BLaER1 (cell line): ENCODE results near the gene CPNE2.

Source experiments
- H3K27ac ChIP-seq: shearing (Covaris generic); formaldehyde crosslinking; 2 replicates; pipeline ENCODE4 v1.8.1; 2022
- H3K27me3 ChIP-seq: shearing (Covaris generic); formaldehyde crosslinking; 2 replicates; pipeline ENCODE4 v1.8.1; 2022
- H3K36me3 ChIP-seq: shearing (Covaris generic); formaldehyde crosslinking; 2 replicates; pipeline ENCODE4 v1.8.1; 2022
- H3K4me1 ChIP-seq: shearing (Covaris generic); formaldehyde crosslinking; 2 replicates; pipeline ENCODE4 v1.8.1; 2022
- H3K4me2 ChIP-seq: shearing (Covaris generic); formaldehyde crosslinking; 2 replicates; pipeline ENCODE4 v1.8.1; 2022
- H3K4me3 ChIP-seq: shearing (Covaris generic); formaldehyde crosslinking; 2 replicates; pipeline ENCODE4 v1.8.1; 2022
- H3K9ac ChIP-seq: shearing (Covaris generic); formaldehyde crosslinking; 2 replicates; pipeline ENCODE4 v1.8.1; 2022
- H3K9me3 ChIP-seq: shearing (Covaris generic); formaldehyde crosslinking; 2 replicates; pipeline ENCODE4 v1.8.1; 2022
- H4K20me1 ChIP-seq: shearing (Covaris generic); formaldehyde crosslinking; 2 replicates; pipeline ENCODE4 v1.8.1; 2022
- Cebpa-rat ChIP-seq: shearing (Covaris generic); IDR thresholded peaks from 2 replicates; pipeline ENCODE4 v1.8.1; 2022

CPNE2 gene

DNA sequence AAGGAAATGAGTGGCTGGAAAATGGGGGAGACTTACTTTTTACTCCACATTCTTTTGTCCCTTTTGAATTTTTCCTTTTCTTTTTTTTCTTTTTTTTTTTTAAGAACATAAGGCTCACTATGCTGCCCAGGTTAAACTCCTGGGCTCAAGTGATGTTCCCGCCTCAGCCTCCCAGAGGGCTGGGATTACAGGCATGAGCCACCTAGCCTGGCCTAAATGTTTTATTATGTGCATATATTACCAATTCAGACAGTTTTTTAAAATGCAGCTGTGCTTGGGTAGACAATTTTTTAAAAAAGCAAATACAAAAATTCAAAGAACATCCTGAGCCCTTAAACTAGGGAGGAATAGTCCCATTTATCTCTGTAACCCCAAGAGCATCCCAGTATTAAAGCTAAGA is 65.2 kb downstream of the CPNE2 start:
- Histone ChIP-seq H3K27me3 (no peaks in the 10 kb centered on the region), H3K4me3 (no peak overlapping the region), H3K9ac (no peak overlapping the region), H3K4me2 (no peak overlapping the region), H3K4me1 (peaks cover 28% of the 10 kb centered on the region), H3K9me3 (no peaks in the 10 kb centered on the region), H3K27ac (no peak overlapping the region), H4K20me1 (no peaks in the 10 kb centered on the region), H3K36me3 (peaks cover 96% of the 10 kb centered on the region)
- TF ChIP-seq Cebpa-rat: no peak

DNA sequence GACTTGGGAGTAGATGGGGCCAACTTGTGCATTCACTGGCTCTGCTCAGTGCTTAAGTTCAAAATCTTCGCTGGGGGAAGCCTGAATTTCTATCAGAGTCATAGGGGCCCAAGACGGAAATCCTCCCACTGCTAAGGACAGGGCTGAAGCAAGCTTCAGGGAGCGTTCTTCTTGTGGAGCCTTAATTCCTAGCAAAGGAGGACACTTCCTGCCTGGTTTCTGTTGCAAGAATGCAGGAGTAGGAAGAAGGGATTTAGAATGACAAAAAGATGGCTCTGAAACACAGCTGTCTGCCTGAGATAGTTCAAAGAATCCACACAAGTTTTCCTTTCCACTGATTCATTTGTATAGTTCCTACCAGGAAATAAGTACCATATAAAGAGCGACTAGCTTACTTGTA is 67.1 kb downstream of the CPNE2 start:
- TF ChIP-seq Cebpa-rat: no peak
- H3K36me3 ChIP-seq: peaks cover 96% of the 10 kb centered on the region

DNA sequence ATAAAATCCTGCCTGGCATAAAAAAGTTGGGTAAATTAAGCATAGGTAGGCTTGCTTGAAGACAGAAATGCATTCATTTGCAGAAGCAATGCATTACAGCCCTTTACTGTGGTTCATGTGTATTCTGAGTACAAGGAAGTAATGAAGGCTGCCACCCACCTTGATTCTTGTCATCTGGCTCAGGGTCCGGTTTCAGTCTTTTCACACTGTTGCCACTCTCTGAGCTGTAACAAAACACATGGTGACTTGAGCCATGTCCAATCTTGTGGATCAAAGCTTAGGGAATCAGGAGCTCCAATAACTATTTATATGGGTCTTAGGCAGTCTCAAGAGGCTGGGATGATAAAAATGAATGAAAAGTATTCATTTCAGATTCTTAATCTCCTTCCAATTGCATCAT is 71.5 kb downstream of the CPNE2 start:
- Histone ChIP-seq H3K36me3 (peaks cover 81% of the 10 kb centered on the region), H4K20me1 (no peaks in the 10 kb centered on the region), H3K4me1 (peaks cover 41% of the 10 kb centered on the region), H3K4me3 (no peak overlapping the region), H3K9ac (no peak overlapping the region), H3K27ac (no peak overlapping the region), H3K9me3 (no peaks in the 10 kb centered on the region), H3K4me2 (no peak overlapping the region), H3K27me3 (no peaks in the 10 kb centered on the region)
- TF ChIP-seq Cebpa-rat: no peak

More for the DNA sequence above, 67.1 kb downstream of the CPNE2 start:
- Histone ChIP-seq H3K9me3 (no peaks in the 10 kb centered on the region), H3K27ac (no peak overlapping the region), H3K4me1 (peaks cover 14% of the 10 kb centered on the region), H3K4me3 (no peak overlapping the region), H3K4me2 (no peak overlapping the region), H4K20me1 (no peaks in the 10 kb centered on the region), H3K27me3 (no peaks in the 10 kb centered on the region), H3K9ac (no peak overlapping the region)

DNA sequence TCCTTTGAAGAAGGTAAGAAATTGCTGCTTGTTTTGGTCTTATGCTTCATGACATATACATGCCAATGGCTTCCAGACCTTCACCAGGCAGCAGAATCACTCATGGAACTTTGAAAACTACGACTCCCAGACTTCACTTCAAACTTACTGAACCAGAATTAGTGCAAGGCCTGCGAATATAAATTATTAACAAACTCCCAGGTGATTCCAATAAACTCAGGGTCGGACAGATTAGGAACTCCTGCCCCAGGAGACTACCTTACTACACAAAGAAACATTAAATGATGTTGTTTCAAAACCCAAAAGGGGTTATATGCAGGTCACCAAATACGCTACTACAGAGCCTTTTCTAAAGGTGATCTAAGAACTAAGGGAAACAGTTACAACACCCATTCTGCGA is 73.1 kb downstream of the CPNE2 start:
- H3K9ac ChIP-seq: no peak overlapping the region
- no peak overlapping the region for H3K4me3 ChIP-seq
- no peak overlapping the region for H3K27ac ChIP-seq
- no peak for TF ChIP-seq Cebpa-rat
- H3K4me2 ChIP-seq: peak overlapping the region; percentile 70
- H4K20me1 ChIP-seq: no peaks in the 10 kb centered on the region
- H3K27me3 ChIP-seq: no peaks in the 10 kb centered on the region
- peaks cover 39% of the 10 kb centered on the region for H3K4me1 ChIP-seq
- H3K36me3 ChIP-seq: peaks cover 81% of the 10 kb centered on the region
- no peaks in the 10 kb centered on the region for H3K9me3 ChIP-seq

DNA sequence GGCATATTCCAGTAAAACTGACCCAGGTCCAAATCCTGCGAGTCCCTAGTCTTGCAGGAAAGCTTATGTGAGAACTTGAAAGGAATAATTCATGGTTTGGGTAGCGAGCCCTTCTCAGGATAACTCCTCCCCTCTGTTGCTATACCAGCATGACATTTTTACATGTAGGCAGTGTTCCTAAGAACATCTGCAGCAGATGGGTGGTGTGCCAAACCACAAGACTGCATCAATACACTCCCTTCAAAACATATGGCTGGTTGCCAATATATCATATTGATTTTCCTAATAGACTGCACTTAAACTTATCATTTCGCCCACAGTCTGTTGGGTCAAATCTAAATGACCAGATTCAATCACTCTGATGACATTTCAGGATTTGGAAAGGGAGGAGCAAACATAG is 73.6 kb downstream of the CPNE2 start:
- Histone ChIP-seq H3K4me2 (peak overlapping the region; percentile 70), H3K36me3 (peaks cover 81% of the 10 kb centered on the region), H3K9ac (no peak overlapping the region), H3K4me3 (no peak overlapping the region), H3K4me1 (peaks cover 34% of the 10 kb centered on the region), H3K9me3 (no peaks in the 10 kb centered on the region), H4K20me1 (no peaks in the 10 kb centered on the region), H3K27me3 (no peaks in the 10 kb centered on the region), H3K27ac (no peak overlapping the region)
- TF ChIP-seq Cebpa-rat: no peak

DNA sequence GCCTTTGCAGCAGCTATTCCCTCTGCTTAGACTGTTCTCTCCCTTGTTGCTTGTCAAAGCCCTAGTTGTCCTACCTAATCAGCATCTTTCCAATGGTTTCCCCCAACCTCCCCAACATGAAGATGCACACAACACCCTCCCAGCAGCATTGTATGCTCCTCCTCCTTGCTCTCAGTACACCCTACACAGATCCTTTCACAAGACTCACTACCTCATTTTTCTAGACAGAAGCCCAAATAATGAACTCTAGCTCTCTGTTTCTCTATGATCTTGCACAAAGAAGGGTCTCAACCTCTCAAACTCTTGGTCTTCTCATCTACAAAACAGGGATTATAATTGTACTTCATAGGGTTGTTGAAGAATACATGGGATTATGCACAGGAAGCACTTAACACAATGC is 74.1 kb downstream of the CPNE2 start:
- H3K36me3 ChIP-seq: peaks cover 84% of the 10 kb centered on the region
- peak overlapping the region; percentile 18; the same call in 1 of the 2 replicates for H3K9ac ChIP-seq
- no peaks in the 10 kb centered on the region for H4K20me1 ChIP-seq
- peak overlapping the region; percentile 39; the same call in 1 of the 2 replicates for H3K27ac ChIP-seq
- H3K27me3 ChIP-seq: no peaks in the 10 kb centered on the region
- peak overlapping the region; percentile 70 for H3K4me2 ChIP-seq
- H3K4me1 ChIP-seq: peaks cover 29% of the 10 kb centered on the region
- H3K4me3 ChIP-seq: no peak overlapping the region
- no peak for TF ChIP-seq Cebpa-rat
- no peaks in the 10 kb centered on the region for H3K9me3 ChIP-seq

DNA sequence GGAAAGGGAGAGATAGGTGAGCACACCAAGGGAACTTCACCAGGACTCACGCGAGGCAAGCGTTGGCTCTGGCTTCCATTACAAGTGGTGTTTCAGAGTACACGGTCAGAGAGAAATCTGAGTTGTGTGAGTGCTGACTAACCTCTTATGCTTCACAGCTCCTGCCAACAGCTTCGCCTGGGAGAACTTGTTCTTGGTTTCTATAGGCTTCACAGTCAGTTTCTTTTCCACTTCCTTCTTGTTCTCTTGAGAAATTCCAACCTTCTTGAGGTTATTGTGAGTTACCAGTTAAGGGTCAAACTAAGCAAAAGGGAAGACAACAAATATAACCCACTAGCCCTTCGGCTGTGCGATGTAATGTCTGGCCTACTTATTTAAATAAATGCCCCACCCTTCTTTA is 74.6 kb downstream of the CPNE2 start:
- Histone ChIP-seq H3K27me3 (no peaks in the 10 kb centered on the region), H3K9ac (peak overlapping the region; percentile 18; the same call in 1 of the 2 replicates), H3K4me2 (peak overlapping the region; percentile 70), H3K4me3 (no peak overlapping the region), H4K20me1 (no peaks in the 10 kb centered on the region), H3K36me3 (peaks cover 84% of the 10 kb centered on the region), H3K27ac (peak overlapping the region; percentile 39; the same call in 1 of the 2 replicates), H3K9me3 (no peaks in the 10 kb centered on the region), H3K4me1 (peaks cover 27% of the 10 kb centered on the region)
- no peak for TF ChIP-seq Cebpa-rat

DNA sequence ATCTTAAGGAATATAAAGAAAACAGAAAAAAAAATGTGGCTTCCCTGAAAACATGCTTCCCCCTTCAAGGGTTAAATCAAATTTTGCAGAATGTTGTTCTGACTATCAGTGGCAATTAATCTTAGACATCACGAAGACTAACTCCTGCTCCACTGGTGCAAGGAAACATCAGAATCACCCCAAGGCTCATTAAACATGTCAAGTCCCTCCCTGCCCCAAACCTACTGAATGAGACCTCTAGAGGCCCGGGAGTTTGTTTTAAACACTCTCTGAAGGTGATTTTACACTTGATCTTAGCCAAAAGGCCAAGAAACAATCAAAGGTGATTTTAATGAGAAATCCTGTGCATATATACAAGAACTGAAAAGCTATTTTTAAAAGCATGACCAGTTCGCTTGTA is 75.2 kb downstream of the CPNE2 start:
- Histone ChIP-seq H3K4me2 (peak overlapping the region; percentile 70), H3K9me3 (no peaks in the 10 kb centered on the region), H3K4me3 (no peak overlapping the region), H3K9ac (peak overlapping the region; percentile 18; the same call in 1 of the 2 replicates), H3K36me3 (peaks cover 84% of the 10 kb centered on the region), H3K4me1 (peaks cover 27% of the 10 kb centered on the region), H3K27ac (peak overlapping the region; percentile 11; the same call in 1 of the 2 replicates), H4K20me1 (no peaks in the 10 kb centered on the region), H3K27me3 (no peaks in the 10 kb centered on the region)
- TF ChIP-seq Cebpa-rat: no peak

DNA sequence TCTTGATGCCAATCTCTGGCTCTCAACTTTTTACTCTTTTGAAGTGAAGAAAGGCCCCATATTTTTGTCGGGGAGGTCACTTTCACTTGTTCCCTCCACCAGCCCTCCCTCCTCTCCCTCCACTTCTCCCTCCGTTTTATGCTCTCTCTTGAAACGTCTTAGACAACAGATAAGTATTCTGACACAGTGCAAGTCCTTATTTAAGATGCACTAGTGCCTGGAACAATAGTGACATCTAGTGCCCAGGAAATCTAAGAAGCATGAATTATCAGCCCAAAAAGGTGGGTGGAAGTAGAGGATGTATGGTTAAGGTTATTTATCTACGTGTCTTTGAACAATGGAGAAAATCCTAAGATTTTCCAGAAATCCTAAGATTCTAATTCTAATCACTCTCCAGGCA is 75.6 kb downstream of the CPNE2 start:
- H3K36me3 ChIP-seq: peaks cover 84% of the 10 kb centered on the region
- H3K4me3 ChIP-seq: no peak overlapping the region
- peak overlapping the region; percentile 70 for H3K4me2 ChIP-seq
- H3K9ac ChIP-seq: 0 out of 2 replicates have a peak overlapping the region, but pooled peaks have one; percentile 18
- no peak for TF ChIP-seq Cebpa-rat
- peak overlapping the region; percentile 11; the same call in 1 of the 2 replicates for H3K27ac ChIP-seq
- no peaks in the 10 kb centered on the region for H4K20me1 ChIP-seq
- no peaks in the 10 kb centered on the region for H3K27me3 ChIP-seq
- H3K9me3 ChIP-seq: no peaks in the 10 kb centered on the region
- peaks cover 27% of the 10 kb centered on the region for H3K4me1 ChIP-seq

DNA sequence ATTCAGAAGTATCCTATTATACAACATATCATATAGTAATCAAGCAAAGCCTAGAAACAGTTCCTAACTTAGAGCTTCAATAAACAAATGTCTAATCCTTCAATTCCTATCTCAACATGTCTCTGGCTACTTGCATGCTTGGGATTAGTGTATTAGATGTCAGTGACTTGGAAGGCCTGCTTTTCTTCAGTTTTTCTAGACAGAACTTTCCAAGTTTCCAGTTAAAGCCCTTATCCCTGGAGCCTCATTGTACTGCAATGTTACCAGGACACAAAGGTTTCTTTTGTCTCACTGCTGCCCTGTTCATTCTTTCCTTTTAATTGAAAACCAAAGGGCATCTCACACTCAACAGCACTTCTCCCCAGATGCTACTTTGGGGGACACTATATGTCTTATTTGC is 76.9 kb downstream of the CPNE2 start:
- Histone ChIP-seq H3K27ac (no peak overlapping the region), H3K4me3 (no peak overlapping the region), H4K20me1 (no peaks in the 10 kb centered on the region), H3K4me2 (no peak overlapping the region), H3K4me1 (peaks cover 27% of the 10 kb centered on the region), H3K9me3 (no peaks in the 10 kb centered on the region), H3K27me3 (no peaks in the 10 kb centered on the region), H3K9ac (no peak overlapping the region), H3K36me3 (peaks cover 82% of the 10 kb centered on the region)
- no peak for TF ChIP-seq Cebpa-rat

DNA sequence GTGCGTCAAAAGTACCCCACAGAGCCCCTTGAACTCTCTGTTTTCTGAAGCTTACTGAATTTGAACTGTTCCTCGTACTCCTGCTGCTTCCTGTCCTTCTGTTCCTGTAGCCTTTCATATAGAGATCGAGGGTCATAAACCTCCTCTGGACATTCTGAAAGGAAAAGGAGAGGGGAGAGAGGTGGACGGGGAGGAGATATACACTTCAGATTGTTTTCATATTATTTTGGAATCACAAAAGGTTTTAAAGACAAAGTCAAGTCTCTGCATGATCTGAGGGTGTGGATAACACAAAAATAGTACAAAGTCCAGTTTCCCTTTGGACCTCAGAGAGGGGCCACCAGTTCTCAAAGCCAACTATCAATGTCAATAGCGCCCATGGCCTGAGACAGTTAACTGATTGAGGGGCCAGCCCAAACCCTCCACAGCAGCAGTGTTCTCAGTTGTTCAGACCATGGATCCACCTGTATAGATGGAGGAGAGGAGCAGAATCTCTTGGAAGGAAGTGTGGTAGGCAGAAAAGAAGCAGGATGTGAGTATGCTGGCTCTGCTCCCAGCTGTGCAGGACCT is 80.4 kb downstream of the CPNE2 start:
- TF ChIP-seq Cebpa-rat: no peak
- Histone ChIP-seq H3K27ac (no peak overlapping the region), H3K9me3 (no peaks in the 10 kb centered on the region), H3K4me1 (peaks cover 2% of the 10 kb centered on the region), H3K36me3 (peaks cover 71% of the 10 kb centered on the region), H4K20me1 (peaks cover 6% of the 10 kb centered on the region; the same call in 1 of the 2 replicates), H3K27me3 (no peaks in the 10 kb centered on the region), H3K9ac (no peak overlapping the region), H3K4me3 (no peak overlapping the region), H3K4me2 (no peak overlapping the region)
